Measurements from ENCODE around the gene TTC9.

- TF ChIP-seq, protein P1, sequence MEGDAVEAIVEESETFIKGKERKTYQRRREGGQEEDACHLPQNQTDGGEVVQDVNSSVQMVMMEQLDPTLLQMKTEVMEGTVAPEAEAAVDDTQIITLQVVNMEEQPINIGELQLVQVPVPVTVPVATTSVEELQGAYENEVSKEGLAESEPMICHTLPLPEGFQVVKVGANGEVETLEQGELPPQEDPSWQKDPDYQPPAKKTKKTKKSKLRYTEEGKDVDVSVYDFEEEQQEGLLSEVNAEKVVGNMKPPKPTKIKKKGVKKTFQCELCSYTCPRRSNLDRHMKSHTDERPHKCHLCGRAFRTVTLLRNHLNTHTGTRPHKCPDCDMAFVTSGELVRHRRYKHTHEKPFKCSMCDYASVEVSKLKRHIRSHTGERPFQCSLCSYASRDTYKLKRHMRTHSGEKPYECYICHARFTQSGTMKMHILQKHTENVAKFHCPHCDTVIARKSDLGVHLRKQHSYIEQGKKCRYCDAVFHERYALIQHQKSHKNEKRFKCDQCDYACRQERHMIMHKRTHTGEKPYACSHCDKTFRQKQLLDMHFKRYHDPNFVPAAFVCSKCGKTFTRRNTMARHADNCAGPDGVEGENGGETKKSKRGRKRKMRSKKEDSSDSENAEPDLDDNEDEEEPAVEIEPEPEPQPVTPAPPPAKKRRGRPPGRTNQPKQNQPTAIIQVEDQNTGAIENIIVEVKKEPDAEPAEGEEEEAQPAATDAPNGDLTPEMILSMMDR (IDR thresholded peaks at IDR 0.05) = no peak
- TF ChIP-seq, protein P2, sequence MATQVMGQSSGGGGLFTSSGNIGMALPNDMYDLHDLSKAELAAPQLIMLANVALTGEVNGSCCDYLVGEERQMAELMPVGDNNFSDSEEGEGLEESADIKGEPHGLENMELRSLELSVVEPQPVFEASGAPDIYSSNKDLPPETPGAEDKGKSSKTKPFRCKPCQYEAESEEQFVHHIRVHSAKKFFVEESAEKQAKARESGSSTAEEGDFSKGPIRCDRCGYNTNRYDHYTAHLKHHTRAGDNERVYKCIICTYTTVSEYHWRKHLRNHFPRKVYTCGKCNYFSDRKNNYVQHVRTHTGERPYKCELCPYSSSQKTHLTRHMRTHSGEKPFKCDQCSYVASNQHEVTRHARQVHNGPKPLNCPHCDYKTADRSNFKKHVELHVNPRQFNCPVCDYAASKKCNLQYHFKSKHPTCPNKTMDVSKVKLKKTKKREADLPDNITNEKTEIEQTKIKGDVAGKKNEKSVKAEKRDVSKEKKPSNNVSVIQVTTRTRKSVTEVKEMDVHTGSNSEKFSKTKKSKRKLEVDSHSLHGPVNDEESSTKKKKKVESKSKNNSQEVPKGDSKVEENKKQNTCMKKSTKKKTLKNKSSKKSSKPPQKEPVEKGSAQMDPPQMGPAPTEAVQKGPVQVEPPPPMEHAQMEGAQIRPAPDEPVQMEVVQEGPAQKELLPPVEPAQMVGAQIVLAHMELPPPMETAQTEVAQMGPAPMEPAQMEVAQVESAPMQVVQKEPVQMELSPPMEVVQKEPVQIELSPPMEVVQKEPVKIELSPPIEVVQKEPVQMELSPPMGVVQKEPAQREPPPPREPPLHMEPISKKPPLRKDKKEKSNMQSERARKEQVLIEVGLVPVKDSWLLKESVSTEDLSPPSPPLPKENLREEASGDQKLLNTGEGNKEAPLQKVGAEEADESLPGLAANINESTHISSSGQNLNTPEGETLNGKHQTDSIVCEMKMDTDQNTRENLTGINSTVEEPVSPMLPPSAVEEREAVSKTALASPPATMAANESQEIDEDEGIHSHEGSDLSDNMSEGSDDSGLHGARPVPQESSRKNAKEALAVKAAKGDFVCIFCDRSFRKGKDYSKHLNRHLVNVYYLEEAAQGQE (IDR thresholded peaks at IDR 0.05; ENCODE audit: insufficient read depth in 1 of 2, low read depth in 2 of 2, low read length in 1 of 2) = no peak
- TF ChIP-seq POLR2AphosphoS5 (IDR thresholded peaks at IDR 0.05; ENCODE audit: low read depth, low read length) = no peak
- TF ChIP-seq TCF7L2 (IDR thresholded peaks at IDR 0.05; ENCODE audit: low read depth, low read length) = no peak
Observed at GRCh38 chr14:70704960-70705359, 63.2 kb downstream of the TTC9 start.

Data from Panc1 (cell line).